NCI-H2107 treated with DMSO at 0.1 percent for 48 hours (cell line): ENCODE results near the gene UBTD1.
"Not testable (repeated sequence)": the region's sequence is repeated elsewhere in the genome, so short reads cannot be mapped to it uniquely, and the experiment has no call there.

Source experiments
- DNase-seq: peaks from one replicate; lab custom pipeline; 2025; ENCODE audit not compliant: unreplicated experiment; lab: John Stamatoyannopoulos, UW

The UBTD1 gene

GRCh38 chr10:97512993-97513392, 14.3 kb downstream of the UBTD1 start:
- DNase-seq: no peak

- DNase-seq: no peak
These were observed 15.6 kb downstream of the UBTD1 start for GRCh38 chr10:97514344-97514743.

GRCh38 chr10:97515271-97515978, 16.7 kb downstream of the UBTD1 start:
- DNase-seq: no peak

- DNase-seq: no peak
These were observed 18.5 kb downstream of the UBTD1 start for GRCh38 chr10:97517096-97517750.

GRCh38 chr10:97517778-97518300, 19.1 kb downstream of the UBTD1 start:
- DNase-seq: no peak

- no peak for DNase-seq
These were observed 19.7 kb downstream of the UBTD1 start for GRCh38 chr10:97518301-97519043.

- DNase-seq: peak; percentile 18
These were observed 20.6 kb downstream of the UBTD1 start for GRCh38 chr10:97519342-97519741.

- no peak for DNase-seq
These were observed 21.8 kb downstream of the UBTD1 start for GRCh38 chr10:97520520-97520919.

GRCh38 chr10:97520978-97521761, 22.4 kb downstream of the UBTD1 start:
- peak; percentile 43 for DNase-seq

GRCh38 chr10:97522071-97522470, 23.3 kb downstream of the UBTD1 start:
- DNase-seq: no peak

GRCh38 chr10:97522937-97523336, 24.2 kb downstream of the UBTD1 start:
- no peak for DNase-seq

GRCh38 chr10:97525086-97525485, 26.4 kb downstream of the UBTD1 start:
- no peak for DNase-seq

- no peak for DNase-seq
These were observed 27.0 kb downstream of the UBTD1 start for GRCh38 chr10:97525683-97526110.

- not testable (repeated sequence) for DNase-seq
These were observed 30.2 kb downstream of the UBTD1 start for GRCh38 chr10:97528876-97529275.

- no peak for DNase-seq
These were observed 31.2 kb downstream of the UBTD1 start for GRCh38 chr10:97529685-97530465.

- no peak for DNase-seq
These were observed 32.8 kb downstream of the UBTD1 start for GRCh38 chr10:97531401-97531986.

- peak; percentile 3 for DNase-seq
These were observed 34.4 kb downstream of the UBTD1 start for GRCh38 chr10:97532935-97533671.

- DNase-seq: no peak
These were observed 35.2 kb downstream of the UBTD1 start for GRCh38 chr10:97533888-97534287.

- DNase-seq: no peak
These were observed 36.1 kb downstream of the UBTD1 start for GRCh38 chr10:97534746-97535367.
